Astrocyte of the spinal cord (primary cell): ENCODE measurements around the gene CDKL4.
"Not testable (repeated sequence)": the region's sequence is repeated elsewhere in the genome, so short reads cannot be mapped to it uniquely, and the experiment has no call there.

ENCODE experiments used
- DNase-seq: peaks from one replicate; pipeline ENCODE4 v3.0.0; 2011; ENCODE audit warnings: low read depth, low spot score
- H3K4me3 ChIP-seq: 2 replicates; pipeline ENCODE4 v1.5.1; 2011; ENCODE audit warnings: low read depth, mild to moderate bottlenecking, low read length, moderate library complexity
- CTCF ChIP-seq: IDR thresholded peaks from 2 replicates; pipeline ENCODE4 v1.5.1; 2012; ENCODE audit warnings: low read depth, mild to moderate bottlenecking, low read length, inconsistent platforms
- in situ Hi-C: cut with HindIII; loops from 2 replicates; pipeline ENCODE4 v1.10.0; 2017; ENCODE audit warnings: low sequenced_read_pairs

CDKL4 gene

GRCh38 chr2:39156846-39157245, 86.9 kb downstream of the CDKL4 start:
- no peak for TF ChIP-seq CTCF
- no peak for DNase-seq
- H3K4me3 ChIP-seq: no peak overlapping the region
- in situ Hi-C loops: no loop called here

DNA sequence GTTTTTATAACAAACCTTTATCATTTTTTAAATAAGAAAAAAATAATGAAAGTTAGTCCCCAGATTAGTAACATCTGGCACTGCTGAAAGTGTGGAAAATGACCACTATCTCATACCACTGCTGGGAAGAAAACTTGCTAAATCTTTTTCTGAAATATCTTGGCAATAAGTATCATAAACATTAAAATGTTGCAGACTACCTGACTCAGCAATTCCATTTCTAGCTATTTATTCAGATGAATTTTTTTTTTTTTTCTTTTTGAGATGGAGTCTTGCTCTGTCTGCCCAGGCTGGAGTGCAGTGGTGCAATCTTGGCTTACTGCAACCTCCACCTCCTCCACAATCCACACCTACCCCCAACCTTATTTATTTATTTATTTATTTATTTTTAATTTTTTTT, 87.7 kb downstream of the CDKL4 start:
- H3K4me3 ChIP-seq: no peak overlapping the region
- no peak for TF ChIP-seq CTCF
- in situ Hi-C loops: no loop called here
- DNase-seq: no peak

DNA sequence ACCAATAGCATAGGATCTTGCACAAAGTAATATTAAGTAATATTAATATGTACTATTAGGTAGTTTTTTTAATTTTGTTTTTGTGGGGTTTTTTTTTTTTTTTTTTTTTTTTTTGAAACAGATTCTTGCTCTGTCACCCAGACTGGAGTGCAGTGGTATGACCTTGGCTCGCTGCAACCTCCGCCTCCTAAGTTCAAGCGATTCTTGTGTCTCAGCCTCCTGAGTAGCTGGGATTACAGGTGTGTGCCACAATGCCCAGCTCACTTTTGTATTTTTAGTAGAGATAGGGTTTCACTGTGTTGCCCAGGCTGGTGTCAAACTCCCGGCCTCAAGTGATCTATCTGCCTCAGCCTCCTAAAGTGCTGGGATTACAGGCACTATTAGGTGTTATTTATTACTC, 88.2 kb downstream of the CDKL4 start:
- in situ Hi-C loops, H3K4me3 ChIP-seq, DNase-seq: not testable (repeated sequence)

DNA sequence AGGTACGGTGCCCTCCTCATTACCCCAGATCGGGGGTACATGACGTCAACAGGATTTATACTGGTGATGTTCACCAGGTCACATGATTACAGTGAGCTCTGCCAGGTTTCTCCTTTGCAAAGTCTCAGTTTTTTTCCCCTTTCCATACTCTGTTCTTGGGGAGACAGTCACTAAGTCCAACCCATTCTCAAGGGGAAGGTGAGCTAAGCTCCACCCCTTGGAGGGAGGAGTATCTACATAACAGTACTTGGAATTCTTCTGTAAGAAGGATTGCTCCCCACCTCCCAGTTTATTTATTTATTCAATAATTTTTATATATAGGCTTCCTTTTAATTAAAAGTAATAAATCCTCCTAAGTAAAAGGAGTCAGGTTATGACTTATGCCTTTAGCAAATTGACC, 88.8 kb downstream of the CDKL4 start:
- no peak for DNase-seq
- in situ Hi-C loops: no loop called here
- H3K4me3 ChIP-seq: no peak overlapping the region
- no peak for TF ChIP-seq CTCF

DNA sequence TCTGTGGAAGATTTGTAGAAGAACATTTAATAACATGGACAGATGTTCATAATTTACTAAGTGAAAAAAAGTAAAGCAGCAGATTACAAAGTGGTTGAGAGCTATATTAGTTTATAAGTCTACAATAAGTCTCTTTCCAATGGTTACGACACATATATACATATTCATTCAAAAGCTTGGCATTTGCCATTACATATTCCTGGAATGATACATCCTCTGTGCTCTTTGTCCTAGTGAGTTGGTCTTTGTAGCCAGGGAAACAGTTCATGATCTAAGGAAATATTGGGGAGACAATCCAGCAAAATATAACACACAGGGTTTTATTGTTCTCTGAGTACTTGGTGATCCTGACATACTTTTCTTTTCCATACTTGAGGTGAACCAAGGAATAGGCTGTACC, 90.5 kb downstream of the CDKL4 start:
- no peak for TF ChIP-seq CTCF
- in situ Hi-C loops: no loop called here
- H3K4me3 ChIP-seq: no peak overlapping the region
- DNase-seq: no peak

GRCh38 chr2:39152504-39152903, 91.3 kb downstream of the CDKL4 start:
- TF ChIP-seq CTCF: no peak
- in situ Hi-C loops: no loop called here
- no peak for DNase-seq
- no peak overlapping the region for H3K4me3 ChIP-seq

- in situ Hi-C loops: no loop called here
- no peak for TF ChIP-seq CTCF
- no peak for DNase-seq
- H3K4me3 ChIP-seq: no peak overlapping the region
These were observed 92.8 kb downstream of the CDKL4 start for GRCh38 chr2:39150890-39151497.
